HFFc6 (cell line): Measurements from ENCODE around the gene CD163L1. TPM values are rescaled to one million over a fixed set of nuclear protein-coding genes. Genes with fewer than 3 reads are reported as not detected.
"Not testable (repeated sequence)": the region's sequence is repeated elsewhere in the genome, so short reads cannot be mapped to it uniquely, and the experiment has no call there.

Experiments used
- DNase-seq: peaks from one replicate; pipeline ENCODE4 v3.0.0-alpha.2; 2018
- H3K27ac Mint-ChIP-seq: 2 replicates; pipeline ENCODE4 v1.8.0; 2020; ENCODE audit warnings: mild to moderate bottlenecking, mixed read lengths
- H3K27me3 Mint-ChIP-seq: 2 replicates; pipeline ENCODE4 v1.8.0; 2021; ENCODE audit warnings: mild to moderate bottlenecking, moderate library complexity, mixed read lengths; ENCODE audit not compliant: insufficient read depth
- H3K36me3 Mint-ChIP-seq: 2 replicates; pipeline ENCODE4 v1.8.0; 2021; ENCODE audit warnings: low read depth, mixed read lengths
- H3K4me1 Mint-ChIP-seq: 2 replicates; pipeline ENCODE4 v1.8.0; 2020; ENCODE audit warnings: low read depth, mixed read lengths
- H3K4me3 Mint-ChIP-seq: 2 replicates; pipeline ENCODE4 v1.8.0; 2020; ENCODE audit warnings: mild to moderate bottlenecking, moderate library complexity, mixed read lengths
- H3K9me3 Mint-ChIP-seq: 2 replicates; pipeline ENCODE4 v1.8.0; 2020; ENCODE audit warnings: mild to moderate bottlenecking, mixed read lengths
- total RNA-seq, 6 experiments: library from RNA; stranded (reverse); fragmentation: NEBNext Ultra II Directional; extraction: Animal tissue kit (Norgen Biotek cat#: 25700); gene quantifications; 2 replicates in 1 of 6; 3 replicates in 5 of 6; pipeline ENCODE4 v1.2.3, GENCODE V29; 2021
- TF ChIP-seq, protein P1 (sequence below): fragments of 200-600 bp; sonication (generic); IDR thresholded peaks from 2 replicates; pipeline ENCODE4 v1.5.0; 2021; ENCODE audit warnings: antibody characterized with exemption, mild to moderate bottlenecking

The CD163L1 gene
- total RNA-seq, 6 experiments from 2014 or later, result 5.7 to 9.9 (median 7.6) TPM

- peaks cover 9% of the 10 kb centered on the region for H3K4me1 Mint-ChIP-seq
- H3K27me3 Mint-ChIP-seq, result no peaks in the 10 kb centered on the region
- TF ChIP-seq, protein P1, sequence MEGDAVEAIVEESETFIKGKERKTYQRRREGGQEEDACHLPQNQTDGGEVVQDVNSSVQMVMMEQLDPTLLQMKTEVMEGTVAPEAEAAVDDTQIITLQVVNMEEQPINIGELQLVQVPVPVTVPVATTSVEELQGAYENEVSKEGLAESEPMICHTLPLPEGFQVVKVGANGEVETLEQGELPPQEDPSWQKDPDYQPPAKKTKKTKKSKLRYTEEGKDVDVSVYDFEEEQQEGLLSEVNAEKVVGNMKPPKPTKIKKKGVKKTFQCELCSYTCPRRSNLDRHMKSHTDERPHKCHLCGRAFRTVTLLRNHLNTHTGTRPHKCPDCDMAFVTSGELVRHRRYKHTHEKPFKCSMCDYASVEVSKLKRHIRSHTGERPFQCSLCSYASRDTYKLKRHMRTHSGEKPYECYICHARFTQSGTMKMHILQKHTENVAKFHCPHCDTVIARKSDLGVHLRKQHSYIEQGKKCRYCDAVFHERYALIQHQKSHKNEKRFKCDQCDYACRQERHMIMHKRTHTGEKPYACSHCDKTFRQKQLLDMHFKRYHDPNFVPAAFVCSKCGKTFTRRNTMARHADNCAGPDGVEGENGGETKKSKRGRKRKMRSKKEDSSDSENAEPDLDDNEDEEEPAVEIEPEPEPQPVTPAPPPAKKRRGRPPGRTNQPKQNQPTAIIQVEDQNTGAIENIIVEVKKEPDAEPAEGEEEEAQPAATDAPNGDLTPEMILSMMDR, result no peak
- H3K27ac Mint-ChIP-seq, result no peak overlapping the region
- no peaks in the 10 kb centered on the region; the same call in 1 of the 2 replicates for H3K9me3 Mint-ChIP-seq
- H3K4me3 Mint-ChIP-seq, result no peak overlapping the region
- DNase-seq, result no peak
- H3K36me3 Mint-ChIP-seq, result peaks cover 5% of the 10 kb centered on the region; the same call in 1 of the 2 replicates
Measured at GRCh38 chr12:7349418-7349817, 94.5 kb downstream of the CD163L1 start.

GRCh38 chr12:7346551-7347225, 97.3 kb downstream of the CD163L1 start:
- TF ChIP-seq, protein P1, result no peak
- peaks cover 10% of the 10 kb centered on the region for H3K36me3 Mint-ChIP-seq
- no peaks in the 10 kb centered on the region for H3K27me3 Mint-ChIP-seq
- H3K4me3 Mint-ChIP-seq, result no peak overlapping the region
- no peak overlapping the region for H3K27ac Mint-ChIP-seq
- DNase-seq, result no peak
- peaks cover 6% of the 10 kb centered on the region for H3K9me3 Mint-ChIP-seq
- H3K4me1 Mint-ChIP-seq, result no peaks in the 10 kb centered on the region

DNA sequence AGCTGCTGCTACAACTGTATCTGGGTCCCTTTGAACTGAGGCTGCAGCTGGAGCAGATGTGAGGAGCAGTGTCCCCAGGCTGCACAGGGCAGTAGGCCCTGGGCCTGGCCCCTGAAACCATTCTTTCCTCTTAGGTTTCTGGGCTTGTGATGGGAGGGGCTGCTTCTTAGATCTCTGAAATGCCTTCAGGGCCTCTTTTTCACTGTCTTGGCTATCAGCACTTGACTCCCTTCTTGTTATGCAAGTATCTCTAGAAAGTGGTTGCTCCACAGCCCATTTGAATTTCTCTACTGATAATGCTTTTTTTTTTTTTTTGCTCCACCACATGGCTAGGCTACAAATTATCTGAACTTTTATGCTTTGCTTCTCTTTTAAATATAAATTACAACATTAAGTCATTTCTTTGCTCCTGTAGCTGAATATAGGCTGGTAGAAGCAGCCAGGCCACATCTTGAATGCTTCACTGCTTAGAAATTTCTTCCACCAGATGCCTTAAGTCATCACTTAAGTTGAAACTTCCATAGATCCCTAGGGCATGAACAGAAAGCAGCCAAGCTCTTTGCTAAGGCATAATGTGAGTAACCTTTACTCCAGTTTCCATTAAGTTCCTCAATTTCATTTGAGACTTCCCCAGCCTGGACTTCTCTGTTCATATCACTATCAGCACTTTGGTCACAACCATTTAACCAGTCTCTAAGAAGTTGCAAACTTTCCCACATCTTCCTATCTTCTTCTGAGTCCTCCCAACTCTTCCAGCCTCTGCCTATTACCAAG, 98.9 kb downstream of the CD163L1 start:
- peaks cover 6% of the 10 kb centered on the region for H3K9me3 Mint-ChIP-seq
- H3K27me3 Mint-ChIP-seq, result no peaks in the 10 kb centered on the region
- H3K4me1 Mint-ChIP-seq, result no peaks in the 10 kb centered on the region
- no peak overlapping the region for H3K4me3 Mint-ChIP-seq
- peaks cover 10% of the 10 kb centered on the region for H3K36me3 Mint-ChIP-seq
- TF ChIP-seq, protein P1, result no peak
- DNase-seq, result no peak
- H3K27ac Mint-ChIP-seq, result no peak overlapping the region

GRCh38 chr12:7339675-7340074, 104.3 kb downstream of the CD163L1 start:
- TF ChIP-seq, protein P1, result no peak
- Mint-ChIP-seq H3K27me3 (no peaks in the 10 kb centered on the region), H3K4me3 (no peak overlapping the region), H3K4me1 (no peaks in the 10 kb centered on the region), H3K27ac (no peak overlapping the region), H3K36me3 (peaks cover 5% of the 10 kb centered on the region; the same call in 1 of the 2 replicates), H3K9me3 (peaks cover 6% of the 10 kb centered on the region)
- DNase-seq, result no peak

GRCh38 chr12:7337790-7338189, 106.2 kb downstream of the CD163L1 start:
- H3K4me1 Mint-ChIP-seq, H3K9me3 Mint-ChIP-seq, H3K36me3 Mint-ChIP-seq, H3K4me3 Mint-ChIP-seq, H3K27ac Mint-ChIP-seq, H3K27me3 Mint-ChIP-seq, DNase-seq: not testable (repeated sequence)

DNA sequence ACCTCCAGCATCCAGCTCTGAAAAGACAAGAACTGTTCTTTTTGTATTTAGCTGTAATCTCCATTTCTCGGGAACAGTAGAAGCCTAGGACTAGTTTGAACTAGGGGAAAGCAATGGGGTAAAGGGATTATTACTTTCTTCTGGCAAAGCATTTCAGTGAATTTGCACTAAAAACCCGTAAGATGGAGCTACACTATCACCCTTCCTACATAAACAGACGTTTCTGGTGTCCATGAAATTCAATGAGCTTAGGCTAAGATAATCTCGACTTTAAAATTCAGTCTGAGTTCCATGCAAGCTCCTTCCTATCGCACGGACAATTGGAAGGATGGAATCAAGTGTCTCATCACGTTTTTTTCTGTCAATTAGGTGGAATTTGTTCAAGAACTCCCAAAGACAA, 116.0 kb downstream of the CD163L1 start:
- Mint-ChIP-seq H3K36me3 (no peaks in the 10 kb centered on the region), H3K27ac (no peak overlapping the region), H3K4me1 (no peaks in the 10 kb centered on the region), H3K27me3 (peaks cover 9% of the 10 kb centered on the region; the same call in 1 of the 2 replicates), H3K9me3 (peaks cover 13% of the 10 kb centered on the region), H3K4me3 (no peak overlapping the region)
- DNase-seq, result no peak
- TF ChIP-seq, protein P1, result peak; percentile 28; the same call in 1 of the 2 replicates
